ENCODE results near the gene MARCHF4. TPM values are rescaled to one million over a fixed set of nuclear protein-coding genes. Genes with fewer than 3 reads are reported as not detected.

Gene MARCHF4
- total and polyA plus RNA-seq, 9 of the 15 experiments (the other 6 are each of a cell fraction or from before 2014, with no cell fraction given): 0.05 TPM; not detected in 8

GRCh38 chr2:216340280-216340631, 32.0 kb downstream of the MARCHF4 start:
- H3K4me2 ChIP-seq (ENCODE audit: insufficient read depth, low read length): no peak overlapping the region
- H3K9ac ChIP-seq (ENCODE audit: insufficient read depth in 1 of 2, low read depth in 2 of 2, low read length in 2 of 2): no peak overlapping the region
- intact Hi-C loops (cut with micrococcal nuclease): no loop called here
- TF ChIP-seq LEF1 (IDR thresholded peaks at IDR 0.05) (no peak), RAD51 (IDR thresholded peaks at IDR 0.05; ENCODE audit: borderline replicate concordance, low read depth) (no peak), CREB3L1 (IDR thresholded peaks at IDR 0.05; ENCODE audit: borderline replicate concordance, low read depth) (no peak), TFE3 (CRISPR knock-in tag; IDR thresholded peaks at IDR 0.05) (no peak), POLR2B (IDR thresholded peaks at IDR 0.05; ENCODE audit: low read depth, partially characterized antibody) (no peak), FOS (IDR thresholded peaks at IDR 0.05; ENCODE audit: extremely low read depth, insufficient read length) (no peak), TCFL5 (CRISPR knock-in tag; conservative IDR thresholded peaks at IDR 0.05) (no peak), GTF2E2 (tag; IDR thresholded peaks at IDR 0.05) (no peak)
- TF ChIP-seq, protein P1, sequence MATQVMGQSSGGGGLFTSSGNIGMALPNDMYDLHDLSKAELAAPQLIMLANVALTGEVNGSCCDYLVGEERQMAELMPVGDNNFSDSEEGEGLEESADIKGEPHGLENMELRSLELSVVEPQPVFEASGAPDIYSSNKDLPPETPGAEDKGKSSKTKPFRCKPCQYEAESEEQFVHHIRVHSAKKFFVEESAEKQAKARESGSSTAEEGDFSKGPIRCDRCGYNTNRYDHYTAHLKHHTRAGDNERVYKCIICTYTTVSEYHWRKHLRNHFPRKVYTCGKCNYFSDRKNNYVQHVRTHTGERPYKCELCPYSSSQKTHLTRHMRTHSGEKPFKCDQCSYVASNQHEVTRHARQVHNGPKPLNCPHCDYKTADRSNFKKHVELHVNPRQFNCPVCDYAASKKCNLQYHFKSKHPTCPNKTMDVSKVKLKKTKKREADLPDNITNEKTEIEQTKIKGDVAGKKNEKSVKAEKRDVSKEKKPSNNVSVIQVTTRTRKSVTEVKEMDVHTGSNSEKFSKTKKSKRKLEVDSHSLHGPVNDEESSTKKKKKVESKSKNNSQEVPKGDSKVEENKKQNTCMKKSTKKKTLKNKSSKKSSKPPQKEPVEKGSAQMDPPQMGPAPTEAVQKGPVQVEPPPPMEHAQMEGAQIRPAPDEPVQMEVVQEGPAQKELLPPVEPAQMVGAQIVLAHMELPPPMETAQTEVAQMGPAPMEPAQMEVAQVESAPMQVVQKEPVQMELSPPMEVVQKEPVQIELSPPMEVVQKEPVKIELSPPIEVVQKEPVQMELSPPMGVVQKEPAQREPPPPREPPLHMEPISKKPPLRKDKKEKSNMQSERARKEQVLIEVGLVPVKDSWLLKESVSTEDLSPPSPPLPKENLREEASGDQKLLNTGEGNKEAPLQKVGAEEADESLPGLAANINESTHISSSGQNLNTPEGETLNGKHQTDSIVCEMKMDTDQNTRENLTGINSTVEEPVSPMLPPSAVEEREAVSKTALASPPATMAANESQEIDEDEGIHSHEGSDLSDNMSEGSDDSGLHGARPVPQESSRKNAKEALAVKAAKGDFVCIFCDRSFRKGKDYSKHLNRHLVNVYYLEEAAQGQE (IDR thresholded peaks at IDR 0.05; ENCODE audit: borderline replicate concordance): no peak
- TF ChIP-seq, protein P1 (CRISPR knock-in tag; IDR thresholded peaks at IDR 0.05; ENCODE audit: low read depth): no peak
- no peaks in the 10 kb centered on the region; a peak in 1 of 5 replicates for H3K27me3 ChIP-seq (ENCODE audit: control insufficient read depth in 2 of 2, insufficient read depth in 2 of 2, low read length in 2 of 2)
- no peaks in the 10 kb centered on the region for H4K20me1 ChIP-seq (replicated peaks; ENCODE audit: control insufficient read depth, insufficient read depth, low read length)
- FAIRE-seq: no peak
- no peak overlapping the region for H3K4me3 ChIP-seq
- no TSS peak for BruUV-seq (replicated peaks)
- no peak overlapping the region for H2AFZ ChIP-seq (ENCODE audit: low read depth, low read length)
- ChIA-PET CTCF (ENCODE audit: low intra/inter-chr PET ratio) (interaction anchor here (0.7 kb wide), 1 partner anchor 48 kb away, joined by 5 read pairs; no protein-coding TSS in a partner anchor), POLR2A (no interaction called here)
- H3K27ac ChIP-seq (ENCODE audit: extremely low read depth, low read depth, low read length): no peak overlapping the region
- H3K9me1 ChIP-seq (ENCODE audit: control insufficient read depth, insufficient read depth, low read length): no peaks in the 10 kb centered on the region
- H3K36me3 ChIP-seq (ENCODE audit: control insufficient read depth, insufficient read depth, low read length): no peaks in the 10 kb centered on the region
- no peaks in the 10 kb centered on the region for H3K4me1 ChIP-seq (replicated peaks in 1 of 2; ENCODE audit: control insufficient read depth in 2 of 2, insufficient read depth in 2 of 2, low read length in 2 of 2)
- in situ Hi-C loops (cut with MboI): no loop called here
- no peaks in the 10 kb centered on the region for H3K9me3 ChIP-seq (replicated peaks; ENCODE audit: control insufficient read depth, insufficient read depth, low read depth, low read length)
- no peak for ATAC-seq
- H3K79me2 ChIP-seq (ENCODE audit: control insufficient read depth, insufficient read depth, low read length): no peaks in the 10 kb centered on the region
- DNase-seq (ENCODE audit: extremely low read depth in 1 of 4, low spot score in 3 of 4): no peak
- WGBS (ENCODE audit: insufficient coverage, low coverage, missing lambda C conversion rate): 0% methylated on average over 1 of the region's 1 CpG

All from K562 (cell line).